Muscle layer of duodenum (tissue), 2 donors: ENCODE measurements around the gene ZNF540.
"Not testable (repeated sequence)": the region's sequence is repeated elsewhere in the genome, so short reads cannot be mapped to it uniquely, and the experiment has no call there.

Experiments
- H3K27ac ChIP-seq: one replicate; pipeline ENCODE4 v1.7.0; 2013; ENCODE audit warnings: mild to moderate bottlenecking, low read length
- H3K27me3 ChIP-seq: one replicate; pipeline ENCODE4 v1.7.0; 2013; ENCODE audit warnings: low read depth, mild to moderate bottlenecking, control low read depth, low read length
- H3K36me3 ChIP-seq, 2 donors: one replicate each; pipeline ENCODE4 v1.7.0; 2013; ENCODE audit warnings: low read length in 2 of 2, control low read depth in 1 of 2, mild to moderate bottlenecking in 1 of 2; ENCODE audit not compliant: insufficient read depth in 2 of 2, control insufficient read depth in 1 of 2
- H3K4me1 ChIP-seq, 2 donors: one replicate each; pipeline ENCODE4 v1.7.0; 2013; ENCODE audit warnings: low read length in 2 of 2, mild to moderate bottlenecking in 2 of 2, control low read depth in 1 of 2, moderate library complexity in 1 of 2; ENCODE audit not compliant: insufficient read depth in 2 of 2, control insufficient read depth in 1 of 2
- H3K4me3 ChIP-seq, 2 donors: one replicate each; pipeline ENCODE4 v1.7.0; 2013; ENCODE audit warnings: low read length in 2 of 2, low read depth in 1 of 2, mild to moderate bottlenecking in 1 of 2
- H3K9me3 ChIP-seq, 2 donors: one replicate each; pipeline ENCODE4 v1.7.0; 2013; ENCODE audit warnings: low read length in 2 of 2, control low read depth in 1 of 2, mild to moderate bottlenecking in 1 of 2; ENCODE audit not compliant: control insufficient read depth in 1 of 2
- donor health status: healthy.

Gene ZNF540

GRCh38 chr19:37654118-37654517 lies 59.4 kb downstream of the ZNF540 start:
- peak overlapping the region; percentile 77 for H3K27ac ChIP-seq
- H3K36me3 ChIP-seq, result peaks cover 0 to 9% of the 10 kb centered on the region in 2 donors
- H3K27me3 ChIP-seq, result no peaks in the 10 kb centered on the region
- H3K4me1 ChIP-seq, result peaks cover 6 to 15% of the 10 kb centered on the region in 2 donors
- peaks cover 0 to 10% of the 10 kb centered on the region in 2 donors for H3K9me3 ChIP-seq
- H3K4me3 ChIP-seq, result peak overlapping the region; percentile 87 to 98

DNA sequence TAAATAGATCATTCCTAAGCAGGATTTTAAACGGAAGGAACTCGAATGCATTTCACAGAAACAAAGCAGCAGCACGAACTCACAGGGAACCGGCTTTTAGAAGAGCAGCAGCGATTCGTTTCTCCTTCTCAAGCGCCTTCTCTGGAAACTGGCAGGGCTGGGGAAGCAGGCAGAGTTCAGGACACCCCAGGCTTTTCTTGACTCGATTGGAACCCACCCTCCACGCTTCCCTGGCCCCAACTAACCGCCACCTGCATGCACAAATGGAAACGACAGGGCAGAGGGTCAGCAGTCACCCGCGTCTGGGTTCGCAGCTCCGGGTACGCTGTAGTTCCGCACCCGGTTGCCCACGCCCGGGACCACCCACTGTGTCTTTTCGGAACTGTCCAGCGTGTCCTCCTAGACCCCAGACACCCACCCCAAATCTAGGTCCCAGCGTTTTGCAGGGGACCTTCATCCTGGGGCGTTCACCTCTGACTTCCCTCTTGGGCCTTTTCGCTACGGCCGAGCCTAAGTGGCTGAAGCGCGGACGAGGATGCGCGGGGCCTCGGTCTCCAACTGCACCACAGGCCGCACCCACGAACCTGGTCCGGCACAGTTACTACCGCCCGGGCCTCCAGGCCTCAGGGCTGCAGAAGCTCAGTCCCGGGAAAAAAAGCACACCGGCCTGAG lies 60.1 kb downstream of the ZNF540 start:
- Histone ChIP-seq H3K27ac (peak overlapping the region; percentile 77), H3K4me3 (peak overlapping the region; percentile 87 to 98), H3K4me1 (peaks cover 6 to 15% of the 10 kb centered on the region in 2 donors), H3K36me3 (peaks cover 0 to 2% of the 10 kb centered on the region in 2 donors), H3K27me3 (no peaks in the 10 kb centered on the region), H3K9me3 (peaks cover 0 to 5% of the 10 kb centered on the region in 2 donors)

GRCh38 chr19:37655301-37655688 lies 60.6 kb downstream of the ZNF540 start, which contains the start of gene ZFP30:
ZFP30 (minus strand) TSS chr19:37655465; CDS start chr19:37647822, 7,643 bp downstream.
- peaks cover 6 to 15% of the 10 kb centered on the region in 2 donors for H3K4me1 ChIP-seq
- H3K27me3 ChIP-seq, result no peaks in the 10 kb centered on the region
- no peaks in the 10 kb centered on the region for H3K36me3 ChIP-seq
- peak within 1 kb of the TSS; percentile 77 for H3K27ac ChIP-seq
- H3K4me3 ChIP-seq, result peak within 1 kb of the TSS; percentile 87 to 98
- peaks cover 0 to 8% of the 10 kb centered on the region in 2 donors for H3K9me3 ChIP-seq

- H3K27me3 ChIP-seq, result no peaks in the 10 kb centered on the region
- H3K36me3 ChIP-seq, result no peaks in the 10 kb centered on the region
- H3K9me3 ChIP-seq, result peaks cover 0 to 8% of the 10 kb centered on the region in 2 donors
- H3K27ac ChIP-seq, result peak overlapping the region; percentile 77
- H3K4me1 ChIP-seq, result peaks cover 6 to 15% of the 10 kb centered on the region in 2 donors
- H3K4me3 ChIP-seq, result peak overlapping the region; percentile 87 to 98
Measured at GRCh38 chr19:37655689-37656371, 61.2 kb downstream of the ZNF540 start.

GRCh38 chr19:37657157-37657556 lies 62.5 kb downstream of the ZNF540 start:
- not testable (repeated sequence) for H3K27me3 ChIP-seq, H3K27ac ChIP-seq, H3K4me3 ChIP-seq, H3K36me3 ChIP-seq
- H3K9me3 ChIP-seq, result peaks cover 0 to 11% of the 10 kb centered on the region in 2 donors
- H3K4me1 ChIP-seq, result peaks cover 6 to 15% of the 10 kb centered on the region in 2 donors
